Measurements from ENCODE around the gene CRELD2. TPM values are rescaled to one million over a fixed set of nuclear protein-coding genes. Genes with fewer than 3 reads are reported as not detected.

The CRELD2 gene
- total and polyA plus RNA-seq, 2 of the 8 experiments (the other 6 are each of a cell fraction or from before 2014, with no cell fraction given): 24.5 to 36.6 TPM

DNA sequence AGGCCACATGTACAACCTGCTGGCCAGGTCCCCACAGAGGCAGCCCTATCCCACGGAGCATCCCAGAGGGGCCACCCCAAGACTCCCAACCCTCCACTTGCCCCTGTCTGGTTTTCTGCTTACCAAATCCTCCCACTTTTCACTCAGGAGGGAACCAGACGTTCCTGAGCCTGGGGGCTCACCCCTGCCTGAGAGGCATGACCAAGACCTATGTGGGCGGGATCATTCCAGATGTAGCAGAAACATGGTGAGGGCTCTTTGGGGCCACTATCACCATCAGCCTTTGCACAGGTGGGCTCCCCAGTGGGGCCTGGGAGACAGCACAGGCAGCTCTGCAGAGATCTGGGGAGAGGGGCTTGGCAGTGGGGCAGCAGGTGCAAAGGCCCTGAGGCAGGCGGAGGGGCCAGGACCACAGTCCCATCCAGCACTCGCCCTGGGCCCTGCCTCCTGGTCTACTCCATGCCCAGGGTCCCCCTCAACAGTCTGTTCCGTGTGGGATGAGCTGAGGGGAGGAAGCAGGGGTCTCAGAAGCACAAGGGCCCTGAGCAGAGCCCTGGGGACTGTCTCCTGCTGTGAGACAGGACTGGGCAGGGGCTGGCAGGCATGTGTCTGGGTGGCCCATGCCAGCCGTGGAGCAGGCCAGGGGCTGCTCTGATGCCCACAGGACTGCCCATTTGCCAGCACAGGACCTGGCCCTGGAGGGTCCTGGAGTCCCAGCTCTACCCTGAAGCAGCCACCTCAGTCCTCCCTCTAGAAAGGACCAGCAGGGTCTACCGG is 51.5 kb downstream of the CRELD2 start:
- CTCF ChIA-PET (ENCODE audit: partially characterized antibody): interaction anchor here (1.1 to 2.5 kb wide), 3 partner anchors 10 to 60 kb away, joined by 4 to 8 read pairs (median 7); no protein-coding TSS in a partner anchor
- H3K14ac ChIP-seq (ENCODE audit: insufficient read length): no peak overlapping the region
- H2BK15ac ChIP-seq (ENCODE audit: low read length): 0 out of 2 replicates have a peak overlapping the region, but pooled peaks have one; percentile 8
- TF ChIP-seq RAD21 (IDR thresholded peaks at IDR 0.05 in 1 of 2, conservative IDR thresholded peaks at IDR 0.05 in 1 of 2; ENCODE audit: low read depth in 2 of 2, low read length in 2 of 2): no peak
- peak; percentile 43; the same call in 1 of the 2 replicates for TF ChIP-seq KDM1A (IDR thresholded peaks at IDR 0.05; ENCODE audit: borderline replicate concordance, low read length)
- H2BK20ac ChIP-seq (ENCODE audit: low read length): peak overlapping the region; percentile 80; the same call in 1 of the 2 replicates
- H3K79me1 ChIP-seq (ENCODE audit: low read depth, low read length): peaks cover 3% of the 10 kb centered on the region; the same call in 1 of the 2 replicates
- peak overlapping the region; percentile 95 for H2AK5ac ChIP-seq (ENCODE audit: low read depth, low read length)
- H3K9ac ChIP-seq (replicated peaks in 1 of 4; ENCODE audit: extremely low read depth in 1 of 4, low read depth in 3 of 4, low read length in 3 of 4): no peak overlapping the region
- H3K9me3 ChIP-seq (ENCODE audit: insufficient read depth in 2 of 2, low read depth in 1 of 2, low read length in 1 of 2): no peaks in the 10 kb centered on the region
- H3K23me2 ChIP-seq (ENCODE audit: low read depth, low read length): peaks cover 18% of the 10 kb centered on the region
- H3K18ac ChIP-seq (ENCODE audit: extremely low read depth, low read length): peak overlapping the region; percentile 68
- no peaks in the 10 kb centered on the region; a peak in 1 of 8 replicates for H3K36me3 ChIP-seq (ENCODE audit: control insufficient read depth in 2 of 4, insufficient read depth in 4 of 4, low read length in 3 of 4)
- H2BK120ac ChIP-seq (replicated peaks; ENCODE audit: low read depth, low read length): no peak overlapping the region
- no peak overlapping the region for H2AFZ ChIP-seq (ENCODE audit: low read length)
- H4K5ac ChIP-seq (ENCODE audit: insufficient read length, low read depth, low read length): no peak overlapping the region
- peaks cover 0 to 18% (median 7%) of the 10 kb centered on the region in 4 experiments; a peak in 6 of 7 replicates for H3K4me1 ChIP-seq (replicated peaks in 1 of 4; ENCODE audit: control insufficient read depth in 3 of 4, insufficient read depth in 4 of 4, low read length in 3 of 4)
- no peak for FAIRE-seq
- no peaks in the 10 kb centered on the region for H3K79me2 ChIP-seq (ENCODE audit: control insufficient read depth in 1 of 2, insufficient read depth in 2 of 2, low read length in 2 of 2)
- H2BK5ac ChIP-seq (ENCODE audit: low read depth, low read length): 0 out of 2 replicates have a peak overlapping the region, but pooled peaks have one; percentile 1
- peak overlapping the region; percentile 95; the same call in 1 of the 2 replicates for H2BK12ac ChIP-seq (ENCODE audit: low read depth, low read length)
- peak overlapping the region; percentile 46 to 71; a peak in 2 of 4 replicates for H3K4me2 ChIP-seq (ENCODE audit: insufficient read depth in 1 of 2, low read depth in 2 of 2, low read length in 2 of 2)
- H3K23ac ChIP-seq (ENCODE audit: insufficient read length): no peak overlapping the region
- POLR2A ChIA-PET (ENCODE audit: partially characterized antibody): interaction anchor here (0.9 to 1.5 kb wide), 2 partner anchors 9 to 15 kb away, joined by 3 to 4 read pairs; partner anchors contain the start of gene PIM3
- no peak overlapping the region for H3K56ac ChIP-seq (replicated peaks; ENCODE audit: insufficient read length, low read depth, low read length)
- WGBS, 2 experiments (ENCODE audit: extremely low coverage in 1 of 2, insufficient coverage in 1 of 2, insufficient read length in 1 of 2, insufficient replicate concordance in 2 of 2, low coverage in 1 of 2, low lambda C conversion rate in 2 of 2, missing lambda C conversion rate in 1 of 2): 89% methylated on average over 7 of the region's 8 CpGs; no CpG with 5 or more reads in 1 of the 2 experiments
- H3K4ac ChIP-seq (replicated peaks; ENCODE audit: insufficient read length, low read depth, low read length): no peak overlapping the region
- no peak overlapping the region for H3K27ac ChIP-seq (ENCODE audit: low read depth, low read length)
- peaks cover 0 to 11% of the 10 kb centered on the region in 2 experiments for H4K20me1 ChIP-seq (replicated peaks in 1 of 2; ENCODE audit: control insufficient read depth in 1 of 2, insufficient read depth in 2 of 2, low read length in 2 of 2)
- peaks cover 6 to 33% (median 24%) of the 10 kb centered on the region in 4 experiments for H3K27me3 ChIP-seq (replicated peaks in 1 of 4; ENCODE audit: control insufficient read depth in 3 of 4, extremely low read depth in 1 of 4, insufficient read depth in 3 of 4, low read length in 3 of 4)
- peak overlapping the region; percentile 45 for H4K91ac ChIP-seq (replicated peaks; ENCODE audit: insufficient read length, low read length)
- DNase-seq (ENCODE audit: low read depth in 1 of 2, low spot score in 2 of 2): peak in 1 of 2 experiments; percentile 47
- no peak overlapping the region for H4K8ac ChIP-seq (ENCODE audit: extremely low read depth, insufficient read depth, low read length)
- H3K4me3 ChIP-seq (ENCODE audit: extremely low read depth in 1 of 4, insufficient read depth in 2 of 4, low read depth in 3 of 4, low read length in 4 of 4): no peak overlapping the region
